Endothelial cell of umbilical vein (primary cell): ENCODE data around the gene RLN3. TPM values are rescaled to one million over a fixed set of nuclear protein-coding genes. Genes with fewer than 3 reads are reported as not detected.
A peak's percentile ranks its signal among the peaks of the same experiment; 100 is the strongest.

Experiments
- BruUV-seq: library from RNA; stranded (reverse); fragments of 400-500 nt; replicated peaks from 2 replicates; lab custom pipeline; 2021; lab: Mats Ljungman, UMichigan
- CTCF ChIA-PET: fragments of 300-600, 350-600 bp; sonication (Branson Sonifier 250); formaldehyde crosslinking; loops from one replicate; lab custom pipeline; 2021; ENCODE audit warnings: antibody characterized with exemption, inconsistent platforms; lab: Charles Lee
- POLR2A ChIA-PET: fragments of 300-600, 350-600 bp; sonication (Branson Sonifier 250); formaldehyde crosslinking; loops from one replicate; lab custom pipeline; 2021; ENCODE audit warnings: antibody characterized with exemption, inconsistent platforms; lab: Charles Lee
- DNase-seq: peaks from one replicate; pipeline ENCODE4 v3.0.0-alpha.2; 2011; ENCODE audit warnings: low read depth, low spot score
- FAIRE-seq: peaks from 2 replicates; lab custom pipeline; 2011; peaks lifted over from hg19 to GRCh38; lab: Jason Lieb, UNC
- H2AFZ ChIP-seq: 2 replicates; pipeline ENCODE4 v1.6.0; 2012; ENCODE audit warnings: low read depth, low read length, control low read depth, inconsistent platforms
- H3K27ac ChIP-seq: 2 replicates; pipeline ENCODE4 v1.5.1; 2011; ENCODE audit warnings: low read depth, mild to moderate bottlenecking, control low read depth, low read length, moderate library complexity; ENCODE audit not compliant: insufficient read depth
- H3K27me3 ChIP-seq, 2 experiments: 2 replicates each; pipeline versions ENCODE4 v1.6.0 to v1.6.1; 2011; ENCODE audit warnings: low read length in 2 of 2, mixed read lengths in 1 of 2; ENCODE audit not compliant: control insufficient read depth in 2 of 2, insufficient read depth in 2 of 2
- H3K36me3 ChIP-seq, 2 experiments: 2 replicates in 1 of 2; 3 replicates in 1 of 2; pipeline ENCODE4 v1.5.1; 2011; ENCODE audit warnings: low read length in 2 of 2, mild to moderate bottlenecking in 1 of 2, moderate library complexity in 1 of 2; ENCODE audit not compliant: control insufficient read depth in 2 of 2, insufficient read depth in 2 of 2; ENCODE audit errors: extremely low read depth in 1 of 2
- H3K4me1 ChIP-seq: 3 replicates; pipeline ENCODE4 v1.5.1; 2011; ENCODE audit warnings: mild to moderate bottlenecking, low read length; ENCODE audit not compliant: control insufficient read depth, insufficient read depth; ENCODE audit errors: extremely low read depth
- H3K4me2 ChIP-seq: 2 replicates; pipeline ENCODE4 v1.6.1; 2011; ENCODE audit warnings: low read length, control low read depth, mixed read lengths; ENCODE audit not compliant: insufficient read depth
- H3K4me3 ChIP-seq, 3 experiments: fragments of 200-600 bp in 1 of 3; sonication (generic), shearing (Covaris generic) in 1 of 3; replicated peaks in 1 of 3; 2 replicates each; pipeline ENCODE4 v1.5.1; 2011 to 2016; ENCODE audit warnings: control low read depth in 3 of 3, low read length in 3 of 3, mild to moderate bottlenecking in 2 of 3, inconsistent platforms in 1 of 3, low read depth in 1 of 3, moderate library complexity in 1 of 3; ENCODE audit not compliant: insufficient read depth in 1 of 3
- H3K79me2 ChIP-seq: 2 replicates; pipeline ENCODE4 v1.6.0; 2012; ENCODE audit warnings: low read length, inconsistent platforms; ENCODE audit not compliant: control insufficient read depth, insufficient read depth
- H3K9ac ChIP-seq: replicated peaks from 2 replicates; pipeline ENCODE3; 2011; ENCODE audit warnings: low read length, control low read depth; ENCODE audit not compliant: insufficient read depth; ENCODE audit errors: extremely low read depth
- H3K9me1 ChIP-seq: replicated peaks from 3 replicates; pipeline ENCODE4 v1.6.0; 2011; ENCODE audit warnings: mild to moderate bottlenecking, low read length; ENCODE audit not compliant: control insufficient read depth, insufficient read depth; ENCODE audit errors: extremely low read depth
- H3K9me3 ChIP-seq: replicated peaks from 2 replicates; pipeline ENCODE4 v1.5.1; 2012; ENCODE audit warnings: low read length, inconsistent platforms; ENCODE audit not compliant: control insufficient read depth, insufficient read depth
- H4K20me1 ChIP-seq: replicated peaks from 2 replicates; pipeline ENCODE3; 2011; ENCODE audit warnings: mild to moderate bottlenecking, low read length; ENCODE audit not compliant: control insufficient read depth, insufficient read depth; ENCODE audit errors: extremely low read depth
- EZH2 ChIP-seq: IDR thresholded peaks from 2 replicates; pipeline ENCODE4 v1.6.1; 2012; ENCODE audit warnings: borderline replicate concordance, low read depth, mild to moderate bottlenecking, moderate library complexity, low read length, inconsistent platforms; ENCODE audit not compliant: severe bottlenecking
- FOS ChIP-seq: IDR thresholded peaks from 2 replicates; pipeline ENCODE4 v1.6.1; 2011; ENCODE audit warnings: mild to moderate bottlenecking, low read length, moderate library complexity, borderline replicate concordance; ENCODE audit not compliant: insufficient read depth
- GATA2 ChIP-seq: IDR thresholded peaks from 2 replicates; pipeline ENCODE4 v1.7.0; 2011; ENCODE audit warnings: low read depth, mild to moderate bottlenecking, moderate library complexity, mixed read lengths, low read length; ENCODE audit not compliant: insufficient read length, insufficient read depth
- JUN ChIP-seq: IDR thresholded peaks from 2 replicates; pipeline ENCODE4 v1.6.1; 2011; ENCODE audit warnings: borderline replicate concordance, low read depth; ENCODE audit not compliant: insufficient read length, insufficient read depth
- MAX ChIP-seq: IDR thresholded peaks from 2 replicates; pipeline ENCODE4 v1.6.1; 2011; ENCODE audit not compliant: insufficient read depth, insufficient read length
- MYC ChIP-seq: IDR thresholded peaks from one replicate; pipeline ENCODE4 v1.6.1; 2011; ENCODE audit warnings: mild to moderate bottlenecking, low read depth, low read length
- POLR2A ChIP-seq: IDR thresholded peaks from 2 replicates; pipeline ENCODE4 v1.6.1; 2012; ENCODE audit warnings: low read depth, mild to moderate bottlenecking, control low read depth, low read length
- POLR2AphosphoS5 ChIP-seq: IDR thresholded peaks from 2 replicates; pipeline ENCODE4 v1.6.1; 2012; ENCODE audit warnings: low read depth, mild to moderate bottlenecking, control low read depth, low read length, moderate library complexity; ENCODE audit not compliant: insufficient read depth
- dilution Hi-C: fragments of 300-500 bp; cut with MboI; formaldehyde crosslinking; loops from one replicate; pipeline ENCODE4 v1.15.0; 2019; ENCODE audit warnings: low sequenced_read_pairs; ENCODE audit not compliant: extremely low pct_ligation_motif_present
- intact Hi-C: fragments of 100-400 bp; cut with micrococcal nuclease; formaldehyde crosslinking; loops from one replicate; pipeline ENCODE4 v1.10.0; 2022
- polyA plus RNA-seq, 4 experiments: library from polyadenylated mRNA; depleted of rRNA in 3 of 4; stranded (reverse) in 3 of 4; unstranded in 1 of 4; fragments of >200 nt; gene quantifications; 2 replicates each; pipeline versions ENCODE4 v1.2.1 to v1.2.3, GENCODE V29; 2011 to 2012; ENCODE audit warnings: missing spikeins in 1 of 4
- total RNA-seq: library from RNA; stranded (reverse); gene quantifications from 2 replicates; pipeline ENCODE4 v1.2.3, GENCODE V29; 2021
- TF ChIP-seq, protein P1 (sequence below), 2 donors: IDR thresholded peaks; 1 replicate in 1 of 2; 2 replicates in 1 of 2; pipeline ENCODE4 v1.5.1; 2011; ENCODE audit warnings: low read length in 2 of 2, mild to moderate bottlenecking in 2 of 2, moderate library complexity in 2 of 2, control low read depth in 1 of 2, inconsistent platforms in 1 of 2, low read depth in 1 of 2; ENCODE audit not compliant: insufficient read depth in 1 of 2; ENCODE audit errors: extremely low read depth in 1 of 2

The RLN3 gene
- total and polyA plus RNA-seq, 2 donors (not counting 3 experiments of a cell fraction or from before 2014, with no cell fraction given): not detected

- POLR2A ChIA-PET: interaction anchor here (1.4 kb wide), 1 partner anchor 30 kb away, joined by 3 read pairs; no protein-coding TSS in a partner anchor
- DNase-seq: peak; percentile 33
- Histone ChIP-seq H2AFZ (peak overlapping the region; percentile 84), H3K9me1 (no peaks in the 10 kb centered on the region), H3K9ac (peak overlapping the region; percentile 65), H3K9me3 (no peaks in the 10 kb centered on the region), H3K79me2 (no peaks in the 10 kb centered on the region), H3K27me3 (no peaks in the 10 kb centered on the region), H3K36me3 (no peaks in the 10 kb centered on the region), H3K4me2 (peak overlapping the region; percentile 81), H3K4me1 (peaks cover 22% of the 10 kb centered on the region), H4K20me1 (no peaks in the 10 kb centered on the region), H3K27ac (peak overlapping the region; percentile 84), H3K4me3 (no peak overlapping the region)
- no TSS peak for BruUV-seq
- no peak for TF ChIP-seq GATA2
- no peak for TF ChIP-seq EZH2
- TF ChIP-seq MAX: no peak
- dilution Hi-C loops (no loop called here), intact Hi-C loops (loop anchor here (2.0 kb wide), 2 partner anchors 34 to 46 kb away; partner anchors contain the start of gene DCAF15)
- peak; percentile 81 for FAIRE-seq
- CTCF ChIA-PET: interaction anchor here (0.5 to 1.7 kb wide), 5 partner anchors 9 to 62 kb away, joined by 3 to 7 read pairs (median 4); partner anchors contain the start of gene IL27RA
These were observed 40.7 kb upstream of the RLN3 start for GRCh38 chr19:13987101-13987890.

DNA sequence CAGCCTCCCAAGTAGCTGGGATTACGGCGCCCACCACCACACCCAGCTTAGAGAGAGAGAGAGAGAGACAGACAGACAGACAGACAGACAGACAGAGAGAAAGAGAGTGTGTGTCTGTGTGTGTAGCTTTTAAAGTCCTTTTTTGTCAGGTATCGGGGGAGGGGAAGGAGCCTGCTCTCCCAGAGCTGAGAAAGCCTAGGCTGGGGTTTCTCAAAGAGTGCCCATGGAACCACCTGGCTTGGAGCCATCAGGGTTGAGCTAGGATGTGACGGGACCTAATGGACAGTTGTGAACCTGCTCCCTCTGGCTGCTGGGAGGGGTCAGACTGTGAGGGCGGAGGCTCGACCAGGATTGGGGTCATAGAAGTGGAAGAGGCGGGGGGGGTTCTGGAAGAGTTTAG is 38.5 kb upstream of the RLN3 start:
- Histone ChIP-seq H3K4me1 (peaks cover 22% of the 10 kb centered on the region), H3K27me3 (no peaks in the 10 kb centered on the region), H3K9me1 (no peaks in the 10 kb centered on the region), H3K9me3 (no peaks in the 10 kb centered on the region), H3K4me2 (no peak overlapping the region), H3K79me2 (no peaks in the 10 kb centered on the region), H3K27ac (no peak overlapping the region), H3K9ac (no peak overlapping the region), H2AFZ (no peak overlapping the region), H3K4me3 (no peak overlapping the region), H4K20me1 (no peaks in the 10 kb centered on the region), H3K36me3 (no peaks in the 10 kb centered on the region)
- POLR2A ChIA-PET: interaction anchor here (0.5 kb wide), 1 partner anchor 28 kb away, joined by 5 read pairs; no protein-coding TSS in a partner anchor
- no TSS peak for BruUV-seq
- TF ChIP-seq GATA2: no peak
- TF ChIP-seq, protein P1, sequence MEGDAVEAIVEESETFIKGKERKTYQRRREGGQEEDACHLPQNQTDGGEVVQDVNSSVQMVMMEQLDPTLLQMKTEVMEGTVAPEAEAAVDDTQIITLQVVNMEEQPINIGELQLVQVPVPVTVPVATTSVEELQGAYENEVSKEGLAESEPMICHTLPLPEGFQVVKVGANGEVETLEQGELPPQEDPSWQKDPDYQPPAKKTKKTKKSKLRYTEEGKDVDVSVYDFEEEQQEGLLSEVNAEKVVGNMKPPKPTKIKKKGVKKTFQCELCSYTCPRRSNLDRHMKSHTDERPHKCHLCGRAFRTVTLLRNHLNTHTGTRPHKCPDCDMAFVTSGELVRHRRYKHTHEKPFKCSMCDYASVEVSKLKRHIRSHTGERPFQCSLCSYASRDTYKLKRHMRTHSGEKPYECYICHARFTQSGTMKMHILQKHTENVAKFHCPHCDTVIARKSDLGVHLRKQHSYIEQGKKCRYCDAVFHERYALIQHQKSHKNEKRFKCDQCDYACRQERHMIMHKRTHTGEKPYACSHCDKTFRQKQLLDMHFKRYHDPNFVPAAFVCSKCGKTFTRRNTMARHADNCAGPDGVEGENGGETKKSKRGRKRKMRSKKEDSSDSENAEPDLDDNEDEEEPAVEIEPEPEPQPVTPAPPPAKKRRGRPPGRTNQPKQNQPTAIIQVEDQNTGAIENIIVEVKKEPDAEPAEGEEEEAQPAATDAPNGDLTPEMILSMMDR (IDR thresholded peaks at IDR 0.05; ENCODE audit: extremely low read depth in 1 of 2, insufficient read depth in 1 of 2, low read depth in 1 of 2, low read length in 2 of 2): no peak
- TF ChIP-seq MYC: no peak
- TF ChIP-seq MAX: no peak
- TF ChIP-seq POLR2AphosphoS5: no peak
- TF ChIP-seq POLR2A: no peak
- TF ChIP-seq JUN: no peak
- no peak for TF ChIP-seq EZH2
- no peak for TF ChIP-seq FOS
- dilution Hi-C loops (no loop called here), intact Hi-C loops (no loop called here)
- FAIRE-seq (no peak), DNase-seq (no peak)
- CTCF ChIA-PET: interaction anchor here (1.6 to 1.9 kb wide), 2 partner anchors 14 to 42 kb away, joined by 5 to 8 read pairs; partner anchors contain the start of gene IL27RA
